ENCODE data around the gene GPC5. TPM values are rescaled to one million over a fixed set of nuclear protein-coding genes. Genes with fewer than 3 reads are reported as not detected.

Gene GPC5
- 0.07 and 0.77 TPM in 2 replicates for total RNA-seq (ENCODE audit: low replicate concordance)

DNA sequence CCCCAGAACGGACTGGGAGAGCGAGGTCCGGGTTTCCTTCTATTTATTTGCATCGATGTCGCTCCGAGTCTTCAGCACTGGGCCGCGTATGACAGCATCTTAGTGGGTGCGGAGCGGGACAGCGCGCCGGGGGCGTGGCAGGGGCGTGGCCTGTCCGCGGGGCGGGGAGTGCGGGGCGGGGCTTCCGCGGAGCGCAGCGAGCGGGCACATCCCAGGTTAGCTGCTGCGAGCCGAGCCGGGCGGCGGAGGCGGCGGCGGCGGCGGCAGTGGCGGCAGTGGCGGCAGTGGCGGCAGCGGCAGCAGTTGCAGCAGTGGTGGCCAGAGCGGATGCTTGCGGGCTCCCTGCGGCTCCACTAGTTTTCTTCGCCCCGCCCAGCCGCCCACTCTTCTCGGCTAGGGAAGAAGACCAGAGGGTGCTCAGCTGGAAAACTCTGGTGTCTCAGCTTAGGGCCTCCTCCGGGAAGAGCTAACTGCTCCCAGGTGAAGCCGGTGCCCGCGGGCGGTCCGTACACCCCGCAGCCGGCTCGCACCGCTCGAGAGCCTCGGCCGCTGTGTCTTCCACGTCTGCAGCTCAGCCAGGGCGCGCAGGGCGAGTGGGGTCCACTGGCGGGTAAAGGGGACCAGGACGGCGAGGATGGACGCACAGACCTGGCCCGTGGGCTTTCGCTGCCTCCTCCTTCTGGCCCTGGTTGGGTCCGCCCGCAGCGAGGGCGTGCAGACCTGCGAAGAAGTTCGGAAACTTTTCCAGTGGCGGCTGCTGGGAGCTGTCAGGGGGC is at the start of gene GPC5:
GPC5 (plus strand) TSS at position 209 of the 776 bp plus-strand sequence.
- Histone ChIP-seq H3K79me2 (ENCODE audit: low read depth) (no peaks in the 10 kb centered on the region), H3K27me3 (peaks cover 99% of the 10 kb centered on the region), H4K20me1 (ENCODE audit: low read depth) (peaks cover 16% of the 10 kb centered on the region), H3K9me3 (ENCODE audit: low read depth) (no peaks in the 10 kb centered on the region), H3K36me3 (no peaks in the 10 kb centered on the region), H2AFZ (replicated peaks) (peak within 1 kb of the TSS; percentile 74), H3K4me3 (peak within 1 kb of the TSS; percentile 62), H3K4me1 (no peaks in the 10 kb centered on the region), H3F3A (ENCODE audit: low read depth) (no peaks in the 10 kb centered on the region), H3K4me2 (peak within 1 kb of the TSS; percentile 90), H3K27ac (no peak within 1 kb of the TSS), H3K9ac (no peak within 1 kb of the TSS)
- Mint-ChIP-seq H3K4me3 (peak within 1 kb of the TSS; percentile 86), H3K27me3 (ENCODE audit: insufficient read depth, low read depth) (peaks cover 27% of the 10 kb centered on the region), H3K36me3 (no peaks in the 10 kb centered on the region), H3K4me1 (peaks cover 5% of the 10 kb centered on the region), H3K9me3 (no peaks in the 10 kb centered on the region), H3K27ac (no peak within 1 kb of the TSS)
- DNase-seq (ENCODE audit: low spot score), result peak; percentile 88
- TF ChIP-seq EZH2 (IDR thresholded peaks at IDR 0.05), result peak; percentile 84
- TF ChIP-seq EZH2phosphoT487 (IDR thresholded peaks at IDR 0.05), result no peak

DNA sequence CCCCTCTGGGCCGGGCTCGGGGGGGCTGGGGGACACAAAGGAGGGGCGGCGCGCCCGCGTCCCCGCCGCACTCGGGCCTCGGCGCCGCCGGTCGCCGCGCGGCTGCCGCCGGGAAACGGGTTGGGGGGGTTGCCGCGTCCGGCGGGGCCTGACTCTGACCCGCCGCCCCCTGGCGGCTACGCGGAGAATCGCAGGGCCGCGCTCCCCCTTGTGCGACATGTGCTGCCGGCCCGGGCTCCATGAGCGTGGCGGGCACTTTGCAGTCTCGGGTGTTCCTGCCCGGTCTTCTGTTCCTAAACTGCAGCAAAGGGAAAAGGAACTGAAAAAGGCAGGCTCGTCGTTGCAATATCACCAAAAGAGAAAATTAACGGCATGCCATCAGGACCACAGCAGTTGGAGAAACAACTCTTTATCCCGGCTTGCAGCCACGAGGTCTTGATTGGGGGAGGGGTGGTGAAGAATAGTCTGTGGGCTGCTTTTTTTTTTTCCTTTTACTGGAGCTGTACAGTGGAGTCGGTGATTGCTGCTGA is 49.5 kb upstream of the GPC5 start:
- peak overlapping the region; percentile 96 for H3K4me3 Mint-ChIP-seq
- H3K27ac Mint-ChIP-seq, result peak overlapping the region; percentile 19
- H3K9me3 Mint-ChIP-seq, result no peaks in the 10 kb centered on the region
- H3K4me1 Mint-ChIP-seq, result peaks cover 43% of the 10 kb centered on the region
- peaks cover 35% of the 10 kb centered on the region for H3K36me3 Mint-ChIP-seq
- Histone ChIP-seq H3K9ac (peak overlapping the region; percentile 92), H2AFZ (replicated peaks) (no peak overlapping the region), H3K4me3 (peak overlapping the region; percentile 68), H4K20me1 (ENCODE audit: low read depth) (peaks cover 51% of the 10 kb centered on the region), H3K4me1 (peaks cover 44% of the 10 kb centered on the region), H3K36me3 (peaks cover 37% of the 10 kb centered on the region), H3K79me2 (ENCODE audit: low read depth) (peaks cover 63% of the 10 kb centered on the region), H3K27ac (peak overlapping the region; percentile 97), H3K9me3 (ENCODE audit: low read depth) (no peaks in the 10 kb centered on the region), H3K4me2 (peak overlapping the region; percentile 88), H3F3A (ENCODE audit: low read depth) (peaks cover 59% of the 10 kb centered on the region), H3K27me3 (peaks cover 29% of the 10 kb centered on the region)
- DNase-seq (ENCODE audit: low spot score), result peak; percentile 95
- peaks cover 7% of the 10 kb centered on the region for H3K27me3 Mint-ChIP-seq (ENCODE audit: insufficient read depth, low read depth)
- TF ChIP-seq EZH2phosphoT487 (IDR thresholded peaks at IDR 0.05) (no peak), EZH2 (IDR thresholded peaks at IDR 0.05) (no peak)
- TF ChIP-seq, protein P1, sequence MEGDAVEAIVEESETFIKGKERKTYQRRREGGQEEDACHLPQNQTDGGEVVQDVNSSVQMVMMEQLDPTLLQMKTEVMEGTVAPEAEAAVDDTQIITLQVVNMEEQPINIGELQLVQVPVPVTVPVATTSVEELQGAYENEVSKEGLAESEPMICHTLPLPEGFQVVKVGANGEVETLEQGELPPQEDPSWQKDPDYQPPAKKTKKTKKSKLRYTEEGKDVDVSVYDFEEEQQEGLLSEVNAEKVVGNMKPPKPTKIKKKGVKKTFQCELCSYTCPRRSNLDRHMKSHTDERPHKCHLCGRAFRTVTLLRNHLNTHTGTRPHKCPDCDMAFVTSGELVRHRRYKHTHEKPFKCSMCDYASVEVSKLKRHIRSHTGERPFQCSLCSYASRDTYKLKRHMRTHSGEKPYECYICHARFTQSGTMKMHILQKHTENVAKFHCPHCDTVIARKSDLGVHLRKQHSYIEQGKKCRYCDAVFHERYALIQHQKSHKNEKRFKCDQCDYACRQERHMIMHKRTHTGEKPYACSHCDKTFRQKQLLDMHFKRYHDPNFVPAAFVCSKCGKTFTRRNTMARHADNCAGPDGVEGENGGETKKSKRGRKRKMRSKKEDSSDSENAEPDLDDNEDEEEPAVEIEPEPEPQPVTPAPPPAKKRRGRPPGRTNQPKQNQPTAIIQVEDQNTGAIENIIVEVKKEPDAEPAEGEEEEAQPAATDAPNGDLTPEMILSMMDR (IDR thresholded peaks at IDR 0.05), result peak; percentile 90

- Histone ChIP-seq H4K20me1 (ENCODE audit: low read depth) (peaks cover 64% of the 10 kb centered on the region), H2AFZ (replicated peaks) (no peak overlapping the region), H3K4me3 (peak overlapping the region; percentile 68), H3K79me2 (ENCODE audit: low read depth) (peaks cover 75% of the 10 kb centered on the region), H3K27me3 (peaks cover 16% of the 10 kb centered on the region), H3K27ac (no peak overlapping the region), H3K4me2 (peak overlapping the region; percentile 88), H3K9ac (peak overlapping the region; percentile 59), H3K4me1 (peaks cover 48% of the 10 kb centered on the region), H3F3A (ENCODE audit: low read depth) (peaks cover 72% of the 10 kb centered on the region), H3K36me3 (peaks cover 50% of the 10 kb centered on the region), H3K9me3 (ENCODE audit: low read depth) (no peaks in the 10 kb centered on the region)
- Mint-ChIP-seq H3K4me1 (peaks cover 43% of the 10 kb centered on the region), H3K36me3 (peaks cover 42% of the 10 kb centered on the region), H3K27me3 (ENCODE audit: insufficient read depth, low read depth) (peaks cover 7% of the 10 kb centered on the region), H3K9me3 (no peaks in the 10 kb centered on the region), H3K27ac (no peak overlapping the region), H3K4me3 (peak overlapping the region; percentile 96)
- TF ChIP-seq, protein P1 (IDR thresholded peaks at IDR 0.05), result no peak
- TF ChIP-seq EZH2phosphoT487 (IDR thresholded peaks at IDR 0.05) (no peak), EZH2 (IDR thresholded peaks at IDR 0.05) (no peak)
- no peak for DNase-seq (ENCODE audit: low spot score)
Observed at GRCh38 chr13:91349992-91350911, 48.2 kb upstream of the GPC5 start.
